OCI-LY1 (cell line): ENCODE data around the gene VAPB.

Experiments used
- EZH2 ChIP-seq: fragments of 200-600 bp; sonication (generic), shearing (Covaris generic); IDR thresholded peaks from 2 replicates; pipeline ENCODE4 v1.8.0; 2017; ENCODE audit warnings: borderline replicate concordance, mixed run types, mild to moderate bottlenecking, antibody characterized with exemption, low read length, moderate library complexity, mixed read lengths
- TF ChIP-seq, protein P1 (sequence below): fragments of 200-600 bp; sonication (generic), shearing (Covaris generic); IDR thresholded peaks from 2 replicates; pipeline ENCODE4 v1.5.1; 2017; ENCODE audit warnings: mild to moderate bottlenecking, antibody characterized with exemption, low read length, moderate library complexity, mixed read lengths

DNA sequence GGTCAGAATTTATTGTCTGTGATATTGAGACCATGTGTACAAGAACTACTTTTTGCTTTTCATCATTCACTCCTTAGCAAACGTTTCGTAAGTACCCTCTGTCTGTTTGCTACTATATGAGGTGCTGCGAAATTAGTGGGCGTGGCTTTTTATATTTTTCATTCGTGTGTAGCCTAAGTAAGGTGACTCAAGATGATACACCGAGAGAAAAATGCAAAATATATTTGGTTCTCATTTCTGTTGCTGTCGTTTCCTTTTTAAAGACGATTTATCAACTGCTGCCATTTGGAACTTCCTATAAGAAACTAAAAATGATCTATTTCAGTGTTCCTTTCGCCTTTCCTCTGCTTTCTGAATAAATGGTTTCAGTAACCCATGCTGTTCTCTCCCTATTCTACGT is 61.2 kb downstream of the VAPB start:
- TF ChIP-seq, protein P1, sequence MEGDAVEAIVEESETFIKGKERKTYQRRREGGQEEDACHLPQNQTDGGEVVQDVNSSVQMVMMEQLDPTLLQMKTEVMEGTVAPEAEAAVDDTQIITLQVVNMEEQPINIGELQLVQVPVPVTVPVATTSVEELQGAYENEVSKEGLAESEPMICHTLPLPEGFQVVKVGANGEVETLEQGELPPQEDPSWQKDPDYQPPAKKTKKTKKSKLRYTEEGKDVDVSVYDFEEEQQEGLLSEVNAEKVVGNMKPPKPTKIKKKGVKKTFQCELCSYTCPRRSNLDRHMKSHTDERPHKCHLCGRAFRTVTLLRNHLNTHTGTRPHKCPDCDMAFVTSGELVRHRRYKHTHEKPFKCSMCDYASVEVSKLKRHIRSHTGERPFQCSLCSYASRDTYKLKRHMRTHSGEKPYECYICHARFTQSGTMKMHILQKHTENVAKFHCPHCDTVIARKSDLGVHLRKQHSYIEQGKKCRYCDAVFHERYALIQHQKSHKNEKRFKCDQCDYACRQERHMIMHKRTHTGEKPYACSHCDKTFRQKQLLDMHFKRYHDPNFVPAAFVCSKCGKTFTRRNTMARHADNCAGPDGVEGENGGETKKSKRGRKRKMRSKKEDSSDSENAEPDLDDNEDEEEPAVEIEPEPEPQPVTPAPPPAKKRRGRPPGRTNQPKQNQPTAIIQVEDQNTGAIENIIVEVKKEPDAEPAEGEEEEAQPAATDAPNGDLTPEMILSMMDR, result no peak
- no peak for TF ChIP-seq EZH2
